Endometrial microvascular endothelial cells (primary cell): ENCODE measurements around the gene CES5A. TPM values are rescaled to one million over a fixed set of nuclear protein-coding genes. Genes with fewer than 3 reads are reported as not detected.
"Not testable (repeated sequence)": the region's sequence is repeated elsewhere in the genome, so short reads cannot be mapped to it uniquely, and the experiment has no call there.

Source experiments
- in situ Hi-C: cut with HindIII; loops from 2 replicates; pipeline ENCODE4 v1.10.0; 2017; ENCODE audit warnings: low sequenced_read_pairs, low pct_unique_long_range_greater_than_20kb; ENCODE audit errors: inconsistent ontology term
- total RNA-seq: library from RNA; depleted of rRNA; stranded (reverse); fragments of >200 nt; gene quantifications from one replicate; pipeline ENCODE4 v1.2.3, GENCODE V29; 2015; ENCODE audit errors: inconsistent ontology term

CES5A gene
- total RNA-seq, 1 donor from 2014 or later, result not detected

DNA sequence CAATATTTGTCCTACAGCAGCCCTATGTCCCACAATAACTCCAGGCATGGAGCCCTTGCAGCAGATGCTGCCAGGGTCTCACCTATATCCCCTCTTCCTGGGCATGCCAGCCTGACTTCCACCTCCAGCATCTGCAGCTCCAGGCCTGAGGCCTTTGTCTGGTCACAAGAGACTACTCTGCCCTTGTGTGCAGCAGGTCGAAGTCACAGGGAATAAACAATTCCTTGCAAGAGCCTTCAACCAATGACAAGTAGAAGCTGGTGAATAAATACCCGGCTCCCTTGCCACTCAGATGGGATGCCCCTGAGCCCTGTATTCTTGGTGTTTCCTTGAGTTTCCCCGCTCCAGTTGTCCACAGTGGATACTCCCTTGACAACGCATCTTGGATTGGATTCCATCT, 65.3 kb downstream of the CES5A start:
- in situ Hi-C loops, result no loop called here

DNA sequence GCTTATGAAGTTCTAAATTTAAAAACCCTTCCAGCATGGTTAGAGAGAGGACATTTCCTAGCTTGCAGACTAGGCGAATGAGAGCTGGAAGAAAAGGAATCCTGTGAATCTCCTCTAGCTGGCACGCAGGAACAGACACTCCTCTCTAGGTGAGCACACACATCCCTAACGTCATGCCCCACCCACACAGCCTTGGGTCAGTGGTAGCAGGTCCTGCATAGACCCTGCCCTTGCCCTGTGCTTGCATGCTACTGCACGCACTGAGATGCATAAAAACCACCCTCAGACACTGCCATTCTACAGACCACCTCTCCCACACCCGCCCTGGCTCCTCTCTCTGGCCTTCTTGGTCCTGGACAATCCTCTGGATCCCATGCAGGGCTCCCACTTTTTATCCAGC, 65.8 kb downstream of the CES5A start:
- in situ Hi-C loops, result no loop called here

DNA sequence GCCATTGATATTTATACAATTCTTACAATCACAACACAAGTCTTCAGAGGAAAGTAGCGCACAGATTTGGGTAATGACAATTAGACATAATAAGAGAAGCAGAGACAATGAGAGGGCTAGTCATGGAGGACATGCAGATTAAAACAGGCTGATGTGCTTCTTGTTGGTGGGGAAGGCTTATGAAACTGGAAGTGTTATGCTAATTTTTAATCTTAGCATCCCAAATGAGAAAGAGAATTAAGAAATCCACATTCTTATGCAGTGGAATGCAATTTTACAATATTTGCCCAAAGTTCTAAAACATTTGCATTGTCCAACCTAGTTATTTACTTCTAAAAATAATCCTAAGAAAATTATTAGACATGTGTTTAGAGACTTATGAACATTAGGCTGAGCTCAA, 66.9 kb downstream of the CES5A start:
- in situ Hi-C loops, result not testable (repeated sequence)

DNA sequence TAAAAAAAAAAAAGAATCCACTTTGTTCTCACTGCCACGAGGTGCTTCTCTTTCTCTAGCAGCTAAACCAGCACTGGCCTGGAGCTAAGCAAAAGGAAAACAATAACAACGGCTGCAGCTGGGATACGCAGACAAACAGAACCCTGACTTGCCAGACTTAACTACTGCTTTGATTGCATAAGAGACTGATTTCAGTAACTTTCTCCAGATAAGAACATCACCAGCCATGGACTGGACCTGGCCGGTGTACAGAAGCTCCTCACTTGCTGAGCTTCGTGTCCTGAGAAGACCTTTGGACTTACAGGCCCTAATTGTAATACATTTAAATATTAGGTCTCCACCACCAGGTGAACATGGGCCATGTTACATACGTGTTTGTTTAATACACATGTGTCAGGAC, 70.1 kb downstream of the CES5A start:
- in situ Hi-C loops, result not testable (repeated sequence)

- in situ Hi-C loops, result not testable (repeated sequence)
Measured at GRCh38 chr16:55803681-55804080, 71.5 kb downstream of the CES5A start.

Other genes starting within 250 kb of the CES5A start
- gene SLC6A2, start 219.4 kb downstream of the CES5A start, total RNA-seq, result not detected
- not detected for gene CES1, start 42.3 kb downstream of the CES5A start, total RNA-seq